Stimulated activated CD4-positive, alpha-beta T cell treated with anti-CD3 and anti-CD28 coated beads, Interleukin-4, amount 100 ng/mL, for 24 hours (primary cell): ENCODE data around the gene BAAT.

Experiments
- DNase-seq: peaks from one replicate; pipeline ENCODE4 v3.0.0-alpha.2; 2020

The BAAT gene

DNA sequence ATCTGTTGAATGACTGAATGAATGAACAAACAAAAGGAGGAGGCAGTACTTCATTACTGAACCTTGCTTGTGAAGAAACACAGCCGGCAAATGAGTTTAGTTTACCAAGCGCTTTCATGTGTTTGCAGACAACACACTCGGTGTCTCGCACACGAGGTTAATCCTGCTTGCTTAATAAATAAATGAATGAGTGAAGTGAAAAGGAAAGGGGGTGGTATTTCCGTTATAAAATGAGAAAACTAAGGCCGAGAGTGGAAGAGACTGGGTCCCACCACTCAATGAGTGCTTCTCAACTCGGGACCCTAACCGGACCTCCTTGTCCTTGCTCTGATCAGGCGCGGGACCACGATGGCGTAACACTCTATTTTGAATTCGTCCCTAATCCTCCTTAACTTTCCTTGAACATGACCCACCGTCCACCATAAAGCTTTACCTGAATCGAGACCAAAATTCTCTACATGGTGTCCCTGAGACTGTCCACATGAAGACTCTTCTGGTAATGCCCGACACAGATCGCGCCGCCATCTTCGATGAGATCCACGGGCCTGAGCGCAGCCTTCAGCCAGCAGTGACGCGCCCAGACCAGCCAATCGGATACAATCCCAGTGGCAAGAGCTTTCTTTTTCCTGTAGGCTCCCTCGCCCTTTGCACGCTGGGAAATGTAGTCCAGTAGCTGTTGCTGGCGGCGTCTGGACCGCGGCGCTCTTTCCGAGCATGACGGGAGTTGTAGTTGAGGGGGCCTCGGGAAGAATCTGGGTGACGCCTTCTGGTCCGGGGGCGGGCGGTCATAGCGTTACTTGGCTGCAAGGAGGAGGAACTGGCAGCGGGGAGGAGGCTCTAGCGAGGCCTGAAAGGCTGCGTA is 13.5 kb upstream of the BAAT start, which contains the start of the genes MRPL50 and ZNF189:
MRPL50 (minus strand) TSS at position 551 of the 862 bp plus-strand sequence; CDS start at position 525, 26 bp downstream.
ZNF189 (plus strand) TSS at position 784 of the 862 bp plus-strand sequence. CDS start 306 bp downstream, outside the sequence.
- DNase-seq: peak; percentile 97

DNA sequence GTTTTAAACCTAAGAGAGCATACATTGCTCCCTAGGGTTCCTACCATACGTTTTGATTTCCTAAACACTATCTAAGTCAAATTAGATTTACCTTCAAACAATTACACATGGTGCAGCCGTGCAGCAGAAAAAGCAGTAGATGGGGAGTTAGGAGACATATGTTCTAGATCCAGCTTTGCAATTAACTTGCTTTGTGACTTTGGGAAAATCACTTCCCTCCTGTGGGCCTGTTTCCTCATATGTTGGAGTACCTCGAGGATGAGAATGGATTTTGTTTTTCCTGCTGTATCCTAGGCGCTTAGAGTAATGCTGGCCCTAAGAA is 12.9 kb upstream of the BAAT start:
- no peak for DNase-seq

DNA sequence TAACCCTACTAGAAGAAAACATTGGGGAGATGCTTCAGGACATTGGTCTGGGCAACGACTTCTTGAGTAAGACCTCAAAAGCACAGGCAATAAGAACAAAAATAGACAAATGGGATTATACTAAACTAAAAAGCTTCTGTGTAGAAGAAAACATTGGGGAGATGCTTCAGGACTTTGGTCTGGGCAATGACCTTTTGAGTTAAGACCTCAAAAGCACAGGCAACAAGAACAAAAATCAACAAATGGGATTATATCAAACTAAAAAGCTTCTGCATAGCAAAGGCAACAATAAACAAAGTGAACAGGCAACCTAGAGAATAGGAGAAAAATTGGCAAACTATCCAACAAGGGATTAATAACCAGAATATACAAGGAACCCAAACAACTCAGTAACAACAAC is 9.9 kb upstream of the BAAT start:
- DNase-seq: no peak

DNA sequence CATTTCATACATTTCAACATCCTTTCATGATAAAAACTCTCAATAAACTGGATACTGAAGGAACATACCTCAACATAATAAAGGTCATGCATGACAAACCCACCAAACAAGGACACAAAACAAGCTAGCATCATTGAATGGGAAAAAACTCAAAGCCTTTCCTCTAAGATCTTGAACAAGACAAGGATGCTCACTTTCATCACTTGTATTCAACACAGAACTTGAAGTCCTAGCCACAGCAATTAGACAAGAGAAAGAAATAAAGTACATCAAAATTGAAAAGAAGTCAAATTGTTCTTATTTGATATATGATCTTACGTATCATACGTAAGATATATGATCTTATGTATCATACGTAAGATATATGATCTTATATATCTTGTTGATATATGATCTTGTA is 8.3 kb upstream of the BAAT start:
- DNase-seq: no peak

DNA sequence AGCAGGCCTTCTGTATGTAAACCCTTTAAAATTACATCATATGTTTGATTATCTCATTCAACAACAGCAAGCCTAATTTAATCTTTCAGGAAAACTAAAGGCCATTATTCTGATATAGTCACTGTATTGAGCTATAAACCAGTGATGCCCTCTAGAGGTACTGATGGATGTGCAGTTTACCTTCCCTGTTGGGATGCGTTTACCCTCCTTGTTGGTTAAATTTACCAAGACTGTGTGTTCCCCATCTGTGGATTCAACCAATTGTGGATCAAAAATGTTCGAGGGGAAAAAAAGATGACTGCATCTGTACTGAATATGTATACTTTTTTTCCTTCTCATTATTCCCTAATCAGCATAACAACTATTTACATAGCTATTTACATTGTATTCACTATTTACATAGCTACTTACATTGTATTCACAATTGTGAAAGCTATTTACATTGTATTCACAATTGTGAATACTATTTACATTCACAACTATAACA is 3.7 kb upstream of the BAAT start:
- no peak for DNase-seq

DNA sequence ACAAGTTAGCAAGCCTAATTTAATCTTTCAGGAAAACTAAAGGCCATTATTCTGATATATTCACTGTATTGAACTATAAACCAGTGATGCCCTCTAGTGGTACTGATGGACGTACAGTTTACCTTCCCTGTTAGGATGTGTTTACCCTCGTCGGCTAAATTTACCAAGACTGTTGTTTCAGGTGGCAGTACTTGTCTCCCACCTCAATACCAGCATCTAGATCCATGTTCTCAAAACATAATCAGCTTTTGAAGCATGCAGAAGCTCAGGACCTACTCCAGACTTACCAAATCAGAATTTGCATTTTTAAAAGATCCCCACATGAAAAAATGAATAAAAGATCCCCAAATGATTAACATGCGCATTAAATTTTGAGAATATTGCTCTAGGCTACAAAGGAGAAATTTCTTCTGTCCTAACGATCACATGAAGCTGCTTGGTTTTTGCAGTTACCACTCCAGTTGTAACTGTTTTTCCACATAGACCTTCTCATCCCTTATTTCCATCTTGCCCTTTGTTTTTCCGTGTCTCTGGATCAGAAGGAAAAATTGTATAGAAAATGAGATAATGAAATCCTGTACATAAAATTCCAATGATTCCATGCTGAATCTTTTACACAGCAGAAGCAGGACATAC is 3.2 kb upstream of the BAAT start:
- no peak for DNase-seq

GRCh38 chr9:101383361-101383760 is 1.4 kb downstream of the BAAT start:
- no peak for DNase-seq

- no peak for DNase-seq
Observed at GRCh38 chr9:101381833-101382342, 2.9 kb downstream of the BAAT start.

- DNase-seq: no peak
Observed at GRCh38 chr9:101381118-101381517, 3.7 kb downstream of the BAAT start.

DNA sequence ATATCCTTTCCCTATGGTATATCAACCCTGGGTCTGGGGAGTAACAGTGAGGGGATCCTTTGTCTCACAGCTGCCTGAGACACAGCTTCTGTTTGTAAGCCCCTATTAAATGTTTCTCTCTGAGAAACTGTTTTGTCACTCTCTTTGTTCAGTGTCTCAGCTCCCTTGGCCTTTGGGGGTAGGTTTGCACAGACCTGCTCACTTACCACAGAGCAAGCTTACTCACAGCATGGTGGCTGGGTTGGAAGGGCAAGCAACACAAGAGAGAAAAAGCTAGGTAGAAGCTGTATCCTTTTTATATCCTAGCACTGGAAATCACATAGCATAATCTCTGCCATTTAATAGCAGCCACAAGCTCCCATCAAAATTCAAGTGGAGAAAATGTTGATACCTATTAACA is 4.5 kb downstream of the BAAT start:
- no peak for DNase-seq

DNA sequence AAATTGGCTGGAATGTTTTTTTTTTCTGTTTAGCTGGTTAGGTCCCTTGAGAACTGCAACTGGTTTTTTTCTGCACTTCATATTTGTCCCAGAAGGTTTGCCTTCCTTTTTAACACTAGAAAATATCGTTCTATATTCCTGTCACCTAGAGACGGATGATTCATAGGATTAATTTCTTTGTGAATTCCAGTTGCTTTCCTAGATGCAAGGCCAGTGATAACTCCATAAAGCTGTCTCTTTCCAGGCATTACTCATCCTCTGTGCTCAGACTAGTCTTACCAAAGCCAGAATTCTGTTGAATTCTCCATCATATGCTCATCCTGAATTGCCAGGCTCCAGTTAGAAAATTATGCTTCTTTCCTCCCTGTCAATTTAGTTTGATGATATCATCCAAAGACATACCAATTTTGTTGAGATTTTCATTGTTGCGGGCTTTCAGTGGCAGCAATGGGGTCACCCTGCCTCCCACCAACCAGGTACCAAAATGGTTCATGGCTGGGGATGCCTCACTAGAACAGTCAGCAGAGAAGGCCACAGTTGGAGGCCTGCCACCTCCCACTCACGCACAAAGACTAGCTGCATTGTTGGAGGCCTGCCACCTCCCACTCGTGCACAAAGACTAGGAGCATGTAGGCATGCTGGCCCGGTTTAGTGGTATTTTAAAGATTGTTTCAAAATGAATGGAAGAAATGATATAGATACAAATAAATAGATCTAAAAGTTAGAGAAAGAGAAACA is 8.5 kb downstream of the BAAT start:
- no peak for DNase-seq

GRCh38 chr9:101375546-101375945 is 9.3 kb downstream of the BAAT start:
- no peak for DNase-seq

DNA sequence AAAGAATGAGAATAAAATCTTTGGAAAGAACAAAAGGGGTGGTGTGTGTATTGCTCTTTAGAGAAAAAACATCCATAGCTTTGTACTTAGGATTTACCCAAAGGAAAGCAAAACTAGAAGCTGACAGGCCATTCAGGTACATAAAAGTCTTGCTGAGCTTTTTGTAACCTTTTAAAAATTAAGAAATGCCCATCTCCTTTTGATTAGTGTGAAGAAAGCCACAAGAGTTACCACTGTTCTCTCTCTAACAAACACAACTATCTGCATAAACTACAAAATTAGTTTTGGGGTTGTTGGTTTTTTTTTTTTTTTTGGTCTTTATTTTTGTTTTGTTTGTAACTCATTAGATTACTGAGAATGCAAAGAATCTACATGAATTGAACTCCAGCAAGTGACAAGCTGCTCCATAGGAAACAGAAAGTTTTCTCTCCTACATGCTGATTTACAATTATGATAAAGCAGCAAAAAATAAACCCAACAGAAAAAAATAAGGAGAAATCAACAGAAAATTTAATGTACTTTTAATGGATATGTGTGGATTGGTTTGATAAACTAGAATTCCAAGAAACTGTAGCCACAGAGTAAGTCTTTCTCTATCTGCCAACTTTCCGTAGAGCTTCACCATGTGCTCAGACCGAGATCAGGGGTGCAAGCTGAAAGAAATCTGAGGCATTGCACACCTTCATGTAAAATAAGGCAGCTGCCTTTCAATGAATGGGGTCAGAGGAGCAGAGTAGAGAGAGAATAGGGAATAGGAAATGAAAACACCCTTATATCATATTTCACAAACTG is 12.3 kb downstream of the BAAT start:
- no peak for DNase-seq

GRCh38 chr9:101371813-101372212 is 13.0 kb downstream of the BAAT start:
- no peak for DNase-seq

DNA sequence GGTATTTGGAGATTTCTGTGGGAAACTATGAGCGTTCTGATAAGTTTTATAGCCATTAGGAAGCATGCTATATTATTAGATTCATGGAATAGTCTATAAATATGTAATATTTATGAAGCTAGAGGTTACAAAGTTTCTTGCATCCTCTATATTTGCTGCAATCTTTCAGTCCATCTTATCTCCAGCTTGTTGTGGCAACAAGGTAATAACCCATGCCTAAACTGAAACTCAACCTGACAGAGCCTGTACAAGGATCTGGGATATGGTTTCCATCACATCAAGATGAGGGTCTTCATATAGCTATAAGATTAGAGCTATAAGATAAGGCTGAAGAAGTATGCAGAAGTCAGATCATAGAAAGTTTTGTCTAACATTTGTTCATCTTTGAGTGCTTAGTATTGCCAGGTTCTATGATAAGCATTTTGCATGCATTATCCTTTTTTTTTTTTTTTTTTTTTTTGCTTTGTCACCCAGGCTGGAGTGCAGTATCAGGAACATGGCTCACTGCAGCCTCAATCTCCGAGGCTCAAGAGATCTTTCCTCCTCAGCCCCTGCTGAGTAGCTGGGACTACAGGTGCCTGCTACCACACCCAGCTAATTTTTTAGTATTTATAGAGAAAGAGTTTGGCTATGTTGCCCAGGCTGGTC is 14.8 kb downstream of the BAAT start:
- DNase-seq: no peak

- DNase-seq: no peak
Observed at GRCh38 chr9:101369286-101369685, 15.5 kb downstream of the BAAT start.

- no peak for DNase-seq
Observed at GRCh38 chr9:101367323-101367722, 17.5 kb downstream of the BAAT start.

- no peak for DNase-seq
Observed at GRCh38 chr9:101366038-101366756, 18.6 kb downstream of the BAAT start.

- DNase-seq: no peak
Observed at GRCh38 chr9:101365181-101365580, 19.6 kb downstream of the BAAT start.

GRCh38 chr9:101362450-101362849 is 22.4 kb downstream of the BAAT start:
- DNase-seq: no peak

DNA sequence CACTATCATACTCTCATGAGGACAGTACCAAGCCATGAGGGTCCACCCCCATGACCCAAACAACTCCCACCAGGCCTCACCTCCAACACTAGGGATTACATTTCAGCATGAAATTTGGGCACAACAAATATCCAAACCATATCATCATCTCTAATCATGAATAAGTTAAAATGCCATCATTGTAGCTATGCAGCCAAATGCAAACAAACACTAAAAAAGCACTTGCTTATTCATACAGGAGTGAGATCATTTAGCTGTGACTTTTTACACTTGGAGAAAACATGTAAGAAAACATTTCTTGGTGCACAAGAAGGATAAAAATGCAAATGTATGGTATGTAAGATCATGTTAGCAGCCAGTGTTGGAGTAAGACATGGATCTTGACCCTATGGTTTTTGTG is 24.2 kb downstream of the BAAT start:
- no peak for DNase-seq
